Ectodermal cell (in vitro differentiated cells): ENCODE results near the gene EEF1A2.

ENCODE experiments used
- H3K27ac ChIP-seq: 2 replicates; pipeline ENCODE4 v1.7.0; 2013; ENCODE audit warnings: mild to moderate bottlenecking, low read depth, low read length; ENCODE audit not compliant: insufficient read depth, poor library complexity, severe bottlenecking
- H3K27me3 ChIP-seq: 2 replicates; pipeline ENCODE4 v1.7.0; 2013; ENCODE audit warnings: mild to moderate bottlenecking, low read length; ENCODE audit not compliant: insufficient read depth, control insufficient read depth, poor library complexity, severe bottlenecking
- H3K36me3 ChIP-seq: one replicate; pipeline ENCODE4 v1.7.0; 2013; ENCODE audit warnings: low read length; ENCODE audit not compliant: control insufficient read depth, insufficient read depth
- H3K4me1 ChIP-seq: one replicate; pipeline ENCODE4 v1.7.0; 2013; ENCODE audit warnings: low read length; ENCODE audit not compliant: control insufficient read depth, insufficient read depth
- H3K4me3 ChIP-seq: 2 replicates; pipeline ENCODE4 v1.7.0; 2013; ENCODE audit warnings: low read depth, low read length, control low read depth; ENCODE audit not compliant: insufficient read depth
- H3K9me3 ChIP-seq: 2 replicates; pipeline ENCODE4 v1.7.0; 2013; ENCODE audit warnings: mild to moderate bottlenecking, low read length, moderate library complexity; ENCODE audit not compliant: control insufficient read depth
- WGBS, 2 experiments: methylation state at CpG; one replicate each; pipeline ENCODE4 v1.1.7; 2013; ENCODE audit warnings: missing lambda C conversion rate in 2 of 2; 5-methylcytosine and 5-hydroxymethylcytosine counted together

The EEF1A2 gene

DNA sequence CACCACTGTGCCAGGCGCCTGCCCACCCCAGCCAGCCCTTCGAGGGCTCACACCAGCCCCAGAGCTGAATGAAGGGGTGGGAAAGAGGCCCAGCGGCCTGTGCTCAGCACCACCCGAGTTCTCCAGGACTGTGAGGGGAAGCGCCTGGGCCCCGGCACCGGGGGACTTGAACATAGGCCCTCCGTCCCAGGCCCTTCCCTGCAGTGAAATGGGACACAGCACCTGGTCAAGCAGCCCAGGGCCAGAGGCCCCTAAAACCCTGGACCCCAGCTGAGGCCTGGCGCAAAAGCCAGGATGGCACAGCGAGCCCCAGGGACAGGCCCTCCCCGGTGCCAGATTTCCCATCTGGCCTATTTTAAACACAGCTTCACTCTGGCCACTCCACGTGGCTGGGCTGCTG is 30.5 kb downstream of the EEF1A2 start:
- Histone ChIP-seq H3K9me3 (no peaks in the 10 kb centered on the region), H3K27ac (no peak overlapping the region), H3K27me3 (peaks cover 19% of the 10 kb centered on the region), H3K36me3 (no peaks in the 10 kb centered on the region), H3K4me1 (peaks cover 36% of the 10 kb centered on the region), H3K4me3 (no peak overlapping the region)
- WGBS, 2 experiments, result 90 to 94% methylated on average over 12 of the region's 12 CpGs

DNA sequence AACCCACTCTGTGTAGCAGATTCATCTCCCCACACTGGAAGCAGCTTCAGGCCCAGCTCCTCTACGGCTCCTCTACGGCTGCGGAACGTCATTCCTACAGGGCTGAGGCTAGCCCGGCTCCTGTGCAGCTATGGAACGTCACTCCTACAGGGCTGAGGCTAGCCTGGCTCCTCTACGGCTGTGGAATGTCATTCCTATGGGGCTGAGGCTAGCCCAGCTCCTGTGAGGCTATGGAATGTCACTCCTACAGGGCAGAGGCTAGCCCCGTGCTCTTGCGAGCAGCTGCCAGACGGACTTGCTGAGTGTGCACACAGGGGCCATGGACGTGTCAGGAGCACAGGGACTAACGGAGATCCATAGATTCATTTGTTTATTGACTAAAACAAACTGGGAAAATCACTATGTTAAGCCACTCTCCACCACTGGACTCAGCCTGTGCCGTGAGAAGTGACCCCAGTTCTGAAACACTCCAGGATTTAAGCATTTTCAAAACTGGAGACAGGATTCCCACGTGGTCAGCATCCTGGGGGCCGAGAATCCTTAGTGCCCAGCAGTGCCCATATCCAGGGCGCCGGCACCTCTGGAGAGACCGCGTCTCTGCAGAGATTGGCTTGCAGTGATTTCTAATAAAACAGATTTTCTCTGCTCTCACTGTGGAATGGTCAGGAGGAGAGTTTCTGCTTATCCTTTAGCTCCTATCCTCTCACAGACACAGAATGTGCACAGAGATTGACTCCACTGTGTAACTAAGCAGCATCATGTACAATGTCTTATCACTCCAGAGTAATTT is 31.4 kb downstream of the EEF1A2 start:
- H3K36me3 ChIP-seq, result no peaks in the 10 kb centered on the region
- 86 to 87% methylated on average over 19 of the region's 19 CpGs for WGBS, 2 experiments
- no peak overlapping the region for H3K27ac ChIP-seq
- H3K9me3 ChIP-seq, result no peaks in the 10 kb centered on the region
- H3K4me1 ChIP-seq, result peaks cover 37% of the 10 kb centered on the region
- peaks cover 13% of the 10 kb centered on the region for H3K27me3 ChIP-seq
- H3K4me3 ChIP-seq, result no peak overlapping the region

DNA sequence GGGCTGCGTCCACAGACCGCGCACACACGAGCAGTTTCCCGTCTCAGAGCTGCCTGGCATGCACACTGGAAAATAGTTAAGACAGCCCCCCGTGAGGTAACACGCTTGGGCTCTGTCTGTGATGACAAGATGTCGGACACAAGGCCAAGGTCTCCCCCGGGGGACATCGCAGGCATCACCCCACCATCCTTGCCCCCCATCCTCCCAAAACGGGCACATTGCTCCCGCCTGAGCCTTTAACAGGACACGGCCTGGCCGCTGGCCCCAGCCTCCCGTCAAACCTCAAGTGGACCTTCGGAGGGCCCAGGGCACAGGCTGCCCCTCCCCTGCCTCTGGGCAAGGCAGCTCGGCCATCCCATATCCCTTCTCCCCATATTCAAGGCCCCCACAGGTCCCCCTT is 32.0 kb downstream of the EEF1A2 start:
- peaks cover 9% of the 10 kb centered on the region for H3K27me3 ChIP-seq
- no peak overlapping the region for H3K27ac ChIP-seq
- H3K4me3 ChIP-seq, result no peak overlapping the region
- H3K36me3 ChIP-seq, result no peaks in the 10 kb centered on the region
- 94 to 95% methylated on average over 17 of the region's 17 CpGs for WGBS, 2 experiments
- peaks cover 37% of the 10 kb centered on the region for H3K4me1 ChIP-seq
- no peaks in the 10 kb centered on the region for H3K9me3 ChIP-seq

DNA sequence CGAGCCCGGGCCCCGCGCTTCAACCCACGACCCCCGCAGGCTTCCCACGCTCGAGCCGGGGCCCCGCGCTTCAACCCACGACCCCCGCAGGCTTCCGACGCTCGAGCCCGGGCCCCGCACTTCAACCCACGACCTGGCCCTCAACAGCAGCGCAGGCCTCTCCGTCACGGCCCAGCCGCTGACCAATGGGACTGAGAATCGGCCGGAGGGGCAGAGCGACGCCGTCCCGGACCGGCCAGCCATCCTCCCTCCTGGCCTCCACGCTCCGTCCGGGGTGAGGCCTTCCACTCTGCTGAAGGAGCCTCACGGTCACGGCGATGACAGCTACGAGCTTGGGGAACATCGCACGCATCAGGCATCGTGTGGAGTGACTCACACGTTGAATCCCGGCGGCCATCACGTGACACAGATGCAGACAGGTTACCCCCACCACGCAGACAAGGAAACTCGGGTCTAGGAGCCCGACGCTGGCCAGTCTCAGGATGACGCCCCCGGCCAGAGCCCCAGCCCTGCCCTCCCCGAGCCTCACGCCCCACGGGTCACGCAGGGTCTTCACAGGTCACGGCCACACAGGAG is 32.5 kb downstream of the EEF1A2 start:
- Histone ChIP-seq H3K4me1 (peaks cover 37% of the 10 kb centered on the region), H3K9me3 (no peaks in the 10 kb centered on the region), H3K36me3 (no peaks in the 10 kb centered on the region), H3K27ac (no peak overlapping the region), H3K27me3 (peaks cover 6% of the 10 kb centered on the region), H3K4me3 (no peak overlapping the region)
- 93% methylated on average over 55 of the region's 55 CpGs for WGBS, 2 experiments

DNA sequence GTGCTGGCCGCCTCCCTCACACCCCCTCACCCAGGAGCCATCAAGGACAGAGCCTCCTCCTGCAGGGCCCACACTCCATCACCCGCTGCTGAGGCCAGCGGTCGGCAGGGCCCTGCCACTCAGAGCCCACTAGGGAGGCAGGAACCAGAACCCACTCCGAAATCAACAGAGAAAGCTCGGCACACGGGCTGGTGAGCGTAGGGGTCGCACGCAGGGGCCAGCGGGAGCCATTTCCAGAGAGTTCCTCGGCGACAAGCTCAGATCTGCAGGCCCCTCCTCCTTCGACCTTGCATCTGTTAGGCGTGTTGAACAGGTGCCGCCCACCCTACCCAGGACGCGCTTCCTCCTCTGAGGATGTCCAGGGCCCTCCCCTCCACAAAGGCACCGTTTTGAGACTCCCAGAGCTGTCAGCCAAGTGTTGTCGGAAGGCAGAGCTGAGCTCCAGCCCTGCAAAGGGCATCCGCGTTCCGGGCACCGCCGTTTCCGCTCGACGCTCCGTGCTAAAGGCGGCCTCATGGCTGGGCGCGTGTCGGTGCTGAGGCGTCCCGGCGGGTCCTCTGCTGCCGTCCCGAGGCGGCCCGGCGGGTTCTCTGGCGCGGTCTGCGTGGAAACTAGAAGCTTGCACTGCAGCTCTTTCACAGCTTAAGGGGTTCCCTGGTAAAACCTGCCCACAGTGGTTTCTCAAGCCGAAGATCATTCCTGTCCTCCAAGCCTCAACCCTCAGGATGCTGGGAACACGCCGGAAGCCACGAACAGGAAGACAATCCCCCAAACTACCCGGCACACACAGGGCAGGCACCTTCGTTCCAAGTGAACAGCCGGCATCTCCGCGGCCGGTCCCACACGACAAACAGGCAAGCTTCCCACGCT is 33.3 kb downstream of the EEF1A2 start:
- Histone ChIP-seq H3K9me3 (no peaks in the 10 kb centered on the region), H3K27me3 (no peaks in the 10 kb centered on the region), H3K36me3 (no peaks in the 10 kb centered on the region), H3K4me1 (peaks cover 37% of the 10 kb centered on the region), H3K27ac (no peak overlapping the region), H3K4me3 (no peak overlapping the region)
- WGBS, 2 experiments, result 89 to 90% methylated on average over 56 of the region's 56 CpGs

DNA sequence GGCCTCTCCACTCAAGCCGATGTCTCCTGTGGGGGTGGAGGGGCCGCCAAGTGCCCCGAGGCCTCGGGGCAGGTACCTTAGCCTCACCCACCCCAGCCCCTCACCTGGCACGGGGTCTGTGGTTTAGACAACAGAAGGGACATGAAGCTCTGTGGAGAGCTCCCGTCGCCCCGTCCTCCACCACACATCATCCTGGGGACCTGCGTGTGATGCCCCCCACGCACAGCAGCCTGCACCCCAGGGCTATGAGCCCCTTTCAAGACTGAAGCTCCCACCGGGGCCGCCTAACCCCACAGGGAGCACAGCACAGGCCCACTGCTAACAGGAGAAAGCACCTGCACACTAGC is 34.6 kb downstream of the EEF1A2 start:
- WGBS, 2 experiments, result 77% methylated on average over 12 of the region's 12 CpGs
- H3K4me1 ChIP-seq, result peaks cover 27% of the 10 kb centered on the region
- H3K36me3 ChIP-seq, result no peaks in the 10 kb centered on the region
- H3K27me3 ChIP-seq, result no peaks in the 10 kb centered on the region
- no peak overlapping the region for H3K4me3 ChIP-seq
- H3K27ac ChIP-seq, result no peak overlapping the region
- H3K9me3 ChIP-seq, result no peaks in the 10 kb centered on the region

DNA sequence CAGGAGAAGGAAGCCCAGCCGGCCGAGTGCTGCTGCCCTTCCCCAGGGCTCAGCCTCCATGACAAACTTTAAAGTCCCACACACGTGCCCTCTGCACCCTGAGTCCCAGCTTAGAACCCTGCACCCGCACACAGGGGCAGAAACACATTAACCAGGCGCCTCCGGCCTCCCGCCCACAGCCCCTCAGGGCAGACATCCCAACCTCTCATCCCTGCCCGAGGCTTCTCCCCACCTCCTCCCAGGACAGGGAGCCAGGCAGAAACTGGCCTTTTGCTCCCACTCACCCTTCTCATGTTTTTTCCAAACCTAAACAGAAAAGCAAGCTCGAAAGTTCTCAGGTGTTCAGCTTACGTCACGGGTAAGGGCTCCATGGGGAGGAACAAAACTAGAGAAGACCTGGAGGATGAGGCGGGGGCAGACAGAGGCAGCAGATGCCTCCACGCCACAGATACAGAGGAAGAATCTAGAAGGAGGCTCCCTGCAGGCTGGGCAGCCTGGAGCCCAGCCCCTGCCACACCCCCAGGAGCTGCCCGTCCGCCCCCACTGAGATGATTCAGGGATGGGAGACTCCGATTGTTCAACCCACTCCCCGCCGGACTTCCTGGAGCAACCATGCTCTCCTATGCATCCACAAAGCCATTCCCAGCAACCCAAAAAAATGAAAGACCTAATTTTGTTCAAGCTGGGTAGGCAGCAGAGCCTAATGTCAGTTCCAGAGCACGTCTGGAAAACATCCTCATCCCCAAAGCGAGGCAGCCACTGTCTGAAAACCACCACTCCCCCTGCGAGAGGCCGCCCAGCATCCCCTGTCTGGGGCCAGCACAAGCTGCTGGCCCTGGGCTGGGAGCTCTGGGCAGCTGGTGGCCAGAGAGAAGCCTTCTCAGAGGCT is 35.2 kb downstream of the EEF1A2 start:
- Histone ChIP-seq H3K27ac (no peak overlapping the region), H3K36me3 (no peaks in the 10 kb centered on the region), H3K4me3 (no peak overlapping the region), H3K4me1 (peaks cover 24% of the 10 kb centered on the region), H3K27me3 (no peaks in the 10 kb centered on the region), H3K9me3 (no peaks in the 10 kb centered on the region)
- 76 to 81% methylated on average over 22 of the region's 22 CpGs for WGBS, 2 experiments

DNA sequence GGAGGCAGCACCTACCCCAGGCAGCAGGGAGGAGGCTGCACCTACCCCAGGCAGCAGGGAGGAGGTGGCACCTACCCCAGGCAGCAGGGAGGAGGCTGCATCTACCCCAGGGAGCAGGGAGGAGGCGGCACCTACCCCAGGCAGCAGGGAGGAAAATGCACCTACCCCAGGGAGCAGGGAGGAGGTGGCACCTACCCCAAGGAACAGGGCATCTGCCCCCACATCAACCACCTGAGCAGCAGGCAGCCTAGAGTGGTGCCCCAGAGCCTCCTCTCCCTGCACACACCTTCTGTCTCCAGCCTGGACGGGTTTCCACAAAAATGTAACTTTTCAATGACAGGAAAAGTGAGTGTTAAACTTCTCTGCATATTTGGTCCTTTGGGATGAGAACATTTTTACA is 36.6 kb downstream of the EEF1A2 start:
- H3K9me3 ChIP-seq, result no peaks in the 10 kb centered on the region
- no peaks in the 10 kb centered on the region for H3K36me3 ChIP-seq
- H3K27me3 ChIP-seq, result no peaks in the 10 kb centered on the region
- H3K4me1 ChIP-seq, result peaks cover 24% of the 10 kb centered on the region
- no peak overlapping the region for H3K27ac ChIP-seq
- WGBS, 2 experiments, result 76 to 91% methylated on average over 2 of the region's 2 CpGs
- H3K4me3 ChIP-seq, result no peak overlapping the region

DNA sequence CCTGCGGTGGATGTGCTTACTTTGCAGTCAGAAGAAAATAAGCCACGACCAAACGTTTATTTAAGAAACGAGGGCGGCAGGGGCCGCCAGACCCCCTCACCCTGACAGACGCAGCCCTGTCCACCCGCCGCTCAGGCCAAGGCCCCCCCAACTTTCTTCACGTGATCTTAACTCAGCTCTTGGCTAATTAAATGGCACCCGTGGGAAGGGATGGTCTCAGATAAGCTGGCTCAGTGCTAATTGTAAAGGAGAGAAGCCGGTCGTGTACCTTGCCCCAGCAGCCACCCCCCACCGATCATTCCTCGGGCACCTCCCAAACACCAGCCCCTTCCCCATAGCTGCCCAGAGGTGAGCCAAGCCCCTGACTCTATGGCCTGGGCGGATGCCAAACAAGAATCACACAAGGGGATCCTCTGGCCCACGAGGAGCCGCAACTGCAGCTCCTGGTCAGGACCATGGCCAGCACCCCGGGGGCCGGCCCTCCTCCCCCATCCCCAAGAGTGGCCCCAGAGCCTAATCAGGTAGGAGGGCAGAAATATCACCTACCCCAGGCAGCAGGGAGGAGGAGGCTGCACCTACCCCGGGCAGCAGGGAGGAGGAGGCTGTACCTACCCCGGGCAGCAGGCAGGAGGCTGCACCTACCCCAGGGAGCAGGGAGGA is 37.6 kb downstream of the EEF1A2 start:
- H3K27me3 ChIP-seq, result no peaks in the 10 kb centered on the region
- H3K36me3 ChIP-seq, result no peaks in the 10 kb centered on the region
- no peaks in the 10 kb centered on the region for H3K9me3 ChIP-seq
- H3K27ac ChIP-seq, result no peak overlapping the region
- H3K4me1 ChIP-seq, result peaks cover 24% of the 10 kb centered on the region
- no peak overlapping the region for H3K4me3 ChIP-seq
- WGBS, 2 experiments, result 74% methylated on average over 22 of the region's 22 CpGs
